ENCODE measurements around the gene CDH12. TPM values are rescaled to one million over a fixed set of nuclear protein-coding genes. Genes with fewer than 3 reads are reported as not detected.

The CDH12 gene
- total RNA-seq, 1 experiment from 2014 or later = not detected

DNA sequence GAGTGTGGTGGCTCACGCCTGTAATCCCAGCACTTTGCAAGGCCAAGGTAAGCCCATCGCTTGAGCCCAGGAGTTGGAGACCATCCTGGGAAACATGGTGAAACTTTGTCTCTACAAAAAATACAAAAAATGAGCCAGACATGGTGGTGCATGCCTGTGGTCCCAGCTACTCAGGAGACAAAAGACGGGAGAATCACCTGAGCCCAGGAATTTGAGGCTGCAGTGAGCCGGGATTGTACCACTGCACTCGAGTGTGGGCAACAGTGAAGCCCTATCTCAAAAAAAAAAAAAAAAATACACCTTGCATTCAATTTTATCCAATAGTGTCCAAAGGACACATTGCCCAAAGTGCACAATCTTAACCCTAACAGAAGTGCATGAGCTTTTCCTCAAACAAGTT is 372.8 kb downstream of the CDH12 start:
- no peak overlapping the region for H3K27ac Mint-ChIP-seq
- DNase-seq = no peak
- H3K4me3 Mint-ChIP-seq = no peak overlapping the region
- no peaks in the 10 kb centered on the region for H3K27me3 Mint-ChIP-seq (ENCODE audit: low read depth)
- Histone ChIP-seq H3K23me2 (ENCODE audit: insufficient read length, low read depth, low read length, poor library complexity, severe bottlenecking) (no peaks in the 10 kb centered on the region), H3K4ac (ENCODE audit: low read depth, low read length) (no peak overlapping the region), H3K9me3 (ENCODE audit: control insufficient read depth, low read depth, low read length) (no peaks in the 10 kb centered on the region), H3K27me3 (ENCODE audit: insufficient read depth, low read length) (no peaks in the 10 kb centered on the region), H2BK120ac (ENCODE audit: low read depth, low read length, poor library complexity, severe bottlenecking) (no peak overlapping the region), H2AK5ac (ENCODE audit: insufficient read length, low read length) (no peak overlapping the region), H4K20me1 (ENCODE audit: control insufficient read depth, insufficient read depth, insufficient read length) (no peaks in the 10 kb centered on the region), H2BK12ac (ENCODE audit: insufficient read length, low read depth, low read length) (no peak overlapping the region), H3K14ac (ENCODE audit: insufficient read depth, low read length) (no peak overlapping the region), H4K91ac (ENCODE audit: insufficient read length, low read depth, low read length) (no peak overlapping the region), H2BK15ac (ENCODE audit: low read depth, low read length) (no peak overlapping the region), H3K23ac (ENCODE audit: insufficient read length, low read depth, low read length) (no peak overlapping the region), H3T11ph (ENCODE audit: low read length) (no peak overlapping the region), H4K8ac (replicated peaks; ENCODE audit: insufficient read length, low read depth, low read length) (no peak overlapping the region), H3K4me1 (ENCODE audit: insufficient read depth, low read length) (no peaks in the 10 kb centered on the region), H3K79me2 (ENCODE audit: insufficient read depth, low read length) (no peaks in the 10 kb centered on the region), H3K79me1 (ENCODE audit: insufficient read depth, low read depth, low read length, poor library complexity, severe bottlenecking) (no peaks in the 10 kb centered on the region), H2BK20ac (ENCODE audit: low read depth, low read length, poor library complexity, severe bottlenecking) (no peak overlapping the region), H2AFZ (ENCODE audit: low read length) (no peak overlapping the region), H3K27ac (ENCODE audit: insufficient read length, low read depth, low read length) (no peak overlapping the region), H3K18ac (ENCODE audit: insufficient read length, low read depth, low read length) (no peak overlapping the region), H3K9ac (ENCODE audit: extremely low read depth, insufficient read length, low read length) (no peak overlapping the region), H3K4me2 (ENCODE audit: insufficient read depth, insufficient read length, low read length) (no peak overlapping the region), H4K5ac (ENCODE audit: insufficient read length, low read depth, low read length) (no peak overlapping the region), H3K56ac (ENCODE audit: insufficient read length, low read depth, low read length) (no peak overlapping the region), H2BK5ac (ENCODE audit: insufficient read length, low read length) (no peak overlapping the region)
- WGBS (ENCODE audit: extremely low coverage, insufficient read length, low lambda C conversion rate) = no CpG with 5 or more reads among the region's 5 CpGs
- H3K36me3 Mint-ChIP-seq (ENCODE audit: insufficient read depth in 1 of 3, low read depth in 3 of 3) = no peaks in the 10 kb centered on the region
- H3K9me3 Mint-ChIP-seq = no peaks in the 10 kb centered on the region; a peak in 1 of 5 replicates
- peaks cover 0 to 3% of the 10 kb centered on the region in 2 experiments; a peak in 1 of 4 replicates for H3K4me1 Mint-ChIP-seq
- TF ChIP-seq, protein P1, sequence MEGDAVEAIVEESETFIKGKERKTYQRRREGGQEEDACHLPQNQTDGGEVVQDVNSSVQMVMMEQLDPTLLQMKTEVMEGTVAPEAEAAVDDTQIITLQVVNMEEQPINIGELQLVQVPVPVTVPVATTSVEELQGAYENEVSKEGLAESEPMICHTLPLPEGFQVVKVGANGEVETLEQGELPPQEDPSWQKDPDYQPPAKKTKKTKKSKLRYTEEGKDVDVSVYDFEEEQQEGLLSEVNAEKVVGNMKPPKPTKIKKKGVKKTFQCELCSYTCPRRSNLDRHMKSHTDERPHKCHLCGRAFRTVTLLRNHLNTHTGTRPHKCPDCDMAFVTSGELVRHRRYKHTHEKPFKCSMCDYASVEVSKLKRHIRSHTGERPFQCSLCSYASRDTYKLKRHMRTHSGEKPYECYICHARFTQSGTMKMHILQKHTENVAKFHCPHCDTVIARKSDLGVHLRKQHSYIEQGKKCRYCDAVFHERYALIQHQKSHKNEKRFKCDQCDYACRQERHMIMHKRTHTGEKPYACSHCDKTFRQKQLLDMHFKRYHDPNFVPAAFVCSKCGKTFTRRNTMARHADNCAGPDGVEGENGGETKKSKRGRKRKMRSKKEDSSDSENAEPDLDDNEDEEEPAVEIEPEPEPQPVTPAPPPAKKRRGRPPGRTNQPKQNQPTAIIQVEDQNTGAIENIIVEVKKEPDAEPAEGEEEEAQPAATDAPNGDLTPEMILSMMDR (conservative IDR thresholded peaks at IDR 0.05) = no peak
